GM12891 (cell line): ENCODE results near the gene WDR64.

ENCODE experiments used
- POLR2A ChIP-seq: IDR thresholded peaks from 2 replicates; pipeline ENCODE4 v1.6.1; 2011; ENCODE audit warnings: low read depth, low read length, control low read depth
- POLR2AphosphoS5 ChIP-seq: IDR thresholded peaks from 2 replicates; pipeline ENCODE4 v1.6.1; 2011; ENCODE audit warnings: low read depth, low read length, control low read depth
- TAF1 ChIP-seq: IDR thresholded peaks from 2 replicates; pipeline ENCODE4 v1.6.1; 2011; ENCODE audit warnings: low read depth, low read length, control low read depth

- no peak for TF ChIP-seq POLR2AphosphoS5
- TF ChIP-seq TAF1, result no peak
- TF ChIP-seq POLR2A, result no peak
Measured at GRCh38 chr1:241839369-241839979, 187.4 kb downstream of the WDR64 start.
